Testis (tissue), 2 donors: ENCODE measurements around the gene LMCD1.

Source experiments
- CTCF ChIP-seq, 3 experiments: fragments of 450-650 bp in 2 of 3; fragments of 200-600 bp in 1 of 3; sonication (generic) in 1 of 3; IDR thresholded peaks; one replicate each; pipeline ENCODE4 v1.5.1; 2016 to 2019; ENCODE audit warnings: antibody characterized with exemption in 3 of 3, mild to moderate bottlenecking in 2 of 3, moderate library complexity in 1 of 3
- POLR2A ChIP-seq: fragments of 450-650 bp; IDR thresholded peaks from one replicate; pipeline ENCODE4 v1.6.1; 2017; ENCODE audit warnings: antibody characterized with exemption, mild to moderate bottlenecking, moderate library complexity

- TF ChIP-seq CTCF (IDR thresholded peaks at IDR 0.05) = no peak
- TF ChIP-seq POLR2A = no peak
These were observed 26.6 kb upstream of the LMCD1 start for GRCh38 chr3:8474991-8475390.
